ENCODE data around the gene SNX27. TPM values are rescaled to one million over a fixed set of nuclear protein-coding genes. Genes with fewer than 3 reads are reported as not detected.
"Not testable (repeated sequence)": the region's sequence is repeated elsewhere in the genome, so short reads cannot be mapped to it uniquely, and the experiment has no call there.

SNX27 gene
- total RNA-seq, 2 donors from 2014 or later: 29.8 to 32.3 TPM

DNA sequence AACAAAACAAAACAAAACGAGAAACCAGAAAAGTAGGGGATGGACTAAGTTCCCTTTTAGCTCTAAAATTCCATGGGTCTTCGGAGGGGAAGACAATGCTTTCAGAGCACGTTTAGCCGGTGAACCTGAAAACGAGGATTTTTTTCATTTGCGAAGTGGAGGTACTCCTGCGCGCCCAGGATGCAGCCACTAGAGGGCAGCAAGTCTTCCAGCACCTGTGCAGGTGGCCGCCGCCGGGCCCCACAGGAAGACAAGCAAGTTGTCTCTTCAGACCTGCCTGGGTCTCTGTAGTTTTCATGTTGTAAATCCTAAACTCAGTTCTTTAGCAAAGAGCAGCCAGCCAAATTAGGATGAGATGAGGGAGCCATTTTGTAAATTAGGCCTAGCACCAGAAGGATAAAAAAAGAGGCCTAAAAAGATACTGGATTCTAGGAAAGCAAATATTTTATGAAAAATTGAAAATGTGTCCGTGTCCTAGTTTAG lies 17.7 kb upstream of the SNX27 start:
- DNase-seq (peak; percentile 78), ATAC-seq (peak; percentile 57 to 78)
- intact Hi-C loops (cut with DNase I): loop anchor here in 1 of 2 donors (2.0 to 5.0 kb wide), 2 partner anchors 141 to 243 kb away; partner anchors contain the start of gene C2CD4D

DNA sequence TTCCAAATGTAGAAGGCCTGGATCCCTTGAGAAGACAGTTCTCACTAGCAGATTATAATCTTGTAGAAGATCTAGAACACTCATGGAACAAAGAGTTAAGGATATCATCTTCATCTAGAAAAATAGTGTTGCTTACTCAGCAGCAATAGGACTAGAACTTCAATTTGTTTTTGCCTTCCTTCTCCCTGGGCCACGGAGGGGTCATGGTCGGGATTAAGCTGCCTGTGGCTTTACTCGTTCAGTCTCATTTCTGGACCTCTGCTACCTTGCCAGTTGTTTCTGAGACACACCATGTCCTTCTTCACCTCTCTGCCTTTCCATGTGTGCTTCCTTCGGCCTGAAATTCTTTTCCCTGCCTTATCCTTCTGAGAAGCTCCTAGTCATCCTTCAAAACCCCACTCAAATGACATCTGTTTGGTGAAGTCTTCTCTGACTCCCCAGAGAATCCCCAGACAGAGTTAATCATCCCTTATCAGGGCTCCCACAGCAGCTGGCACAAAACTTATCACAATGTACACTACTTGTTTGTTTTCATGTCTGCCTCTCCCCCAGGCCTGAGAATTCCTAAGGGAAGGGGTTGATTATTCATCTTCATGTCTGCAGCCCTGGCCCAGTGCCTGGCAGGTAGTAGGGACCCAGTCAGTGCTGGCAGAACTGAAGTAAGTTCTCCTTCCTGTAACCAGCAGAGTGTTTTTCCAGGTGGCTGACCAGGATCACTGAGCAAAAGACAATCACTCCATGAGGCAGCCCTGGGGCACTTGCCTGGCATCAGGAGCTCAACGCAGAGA lies 15.5 kb upstream of the SNX27 start:
- intact Hi-C loops (cut with DNase I): loop anchor here in 1 of 2 donors (5.0 kb wide), 1 partner anchor 141 kb away; no protein-coding TSS in a partner anchor
- ATAC-seq (peak in 1 of 2 donors; percentile 67), DNase-seq (no peak)

DNA sequence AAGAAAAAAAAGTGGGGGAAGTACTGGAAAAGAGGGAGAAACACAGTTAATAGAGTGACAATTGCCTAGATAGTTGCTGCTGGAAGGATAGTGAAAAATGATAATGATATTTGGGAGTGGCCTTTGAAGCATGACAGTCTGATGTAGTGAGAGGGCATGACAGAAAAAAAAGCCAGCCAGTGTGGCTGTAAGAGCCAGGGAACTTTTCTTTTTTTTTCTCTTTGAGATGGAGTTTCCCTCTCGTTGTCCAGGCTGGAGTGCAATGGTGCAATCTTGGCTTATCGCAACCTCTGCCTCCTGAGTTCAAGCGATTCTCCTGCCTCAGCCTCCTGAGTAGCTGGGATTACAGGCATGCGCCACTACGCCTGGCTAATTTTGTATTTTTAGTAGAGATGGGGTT lies 9.3 kb upstream of the SNX27 start:
- DNase-seq; ATAC-seq; intact Hi-C loops (cut with DNase I): not testable (repeated sequence)

DNA sequence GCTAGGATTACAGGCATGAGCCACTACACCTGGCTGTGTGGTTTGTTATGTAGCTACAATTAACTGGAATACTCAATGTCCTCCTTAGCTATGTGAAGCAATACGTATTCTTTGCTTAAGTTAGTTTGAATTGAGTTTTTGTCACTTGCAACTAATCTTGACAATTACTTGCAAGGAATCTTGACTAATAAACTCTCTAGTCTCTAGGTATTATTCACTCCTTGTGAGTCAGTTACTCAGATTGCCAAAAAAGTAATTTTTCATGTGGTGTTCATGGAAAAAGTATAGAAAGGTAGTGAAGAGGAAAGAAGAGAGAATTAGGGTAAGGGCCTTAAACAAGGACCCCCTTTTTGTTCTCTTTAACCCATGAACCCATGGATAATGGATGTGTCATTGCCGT lies 7.6 kb upstream of the SNX27 start:
- intact Hi-C loops (cut with DNase I): no loop called here
- no peak for DNase-seq
- ATAC-seq: no peak

DNA sequence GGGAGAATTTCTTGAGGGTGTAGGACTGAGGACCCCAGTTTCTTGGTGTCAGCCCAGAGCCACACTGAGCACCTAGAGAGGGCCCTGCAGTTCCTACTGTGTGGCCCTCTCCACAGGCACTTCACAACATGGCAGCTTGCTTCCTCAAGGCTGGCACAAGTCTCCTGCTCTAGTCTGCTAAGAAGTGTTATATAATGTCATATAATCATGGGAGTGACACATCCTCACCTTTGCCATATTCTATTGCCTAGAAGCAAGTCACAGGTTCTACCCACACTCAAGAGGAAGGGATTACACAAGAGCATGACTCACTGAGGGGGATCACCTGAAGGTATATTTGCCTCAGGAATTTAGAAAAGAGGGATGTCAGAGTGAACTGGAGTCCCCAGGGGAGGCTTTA lies 5.5 kb upstream of the SNX27 start:
- DNase-seq (no peak), ATAC-seq (no peak)
- intact Hi-C loops (cut with DNase I): no loop called here

DNA sequence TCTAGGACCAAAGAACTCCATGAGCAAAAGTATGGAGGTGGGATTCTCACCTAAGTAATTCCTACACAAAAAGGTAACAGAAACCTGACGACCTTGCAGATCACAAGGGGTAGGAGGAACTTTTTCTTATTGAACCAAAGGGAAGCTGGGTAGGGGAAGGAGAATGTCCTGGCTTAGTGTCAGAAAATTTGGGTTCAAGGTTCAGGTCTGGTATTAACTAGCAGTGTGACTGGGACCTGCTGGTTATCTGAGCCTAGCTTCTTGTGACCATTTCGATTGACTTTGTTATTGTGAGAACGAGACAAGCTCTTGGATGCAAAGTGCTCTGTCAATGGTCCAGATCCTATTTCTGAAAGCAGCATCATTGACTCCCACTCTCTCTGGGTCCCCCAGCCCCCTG lies 5.0 kb upstream of the SNX27 start:
- DNase-seq (no peak), ATAC-seq (no peak)
- intact Hi-C loops (cut with DNase I): no loop called here

DNA sequence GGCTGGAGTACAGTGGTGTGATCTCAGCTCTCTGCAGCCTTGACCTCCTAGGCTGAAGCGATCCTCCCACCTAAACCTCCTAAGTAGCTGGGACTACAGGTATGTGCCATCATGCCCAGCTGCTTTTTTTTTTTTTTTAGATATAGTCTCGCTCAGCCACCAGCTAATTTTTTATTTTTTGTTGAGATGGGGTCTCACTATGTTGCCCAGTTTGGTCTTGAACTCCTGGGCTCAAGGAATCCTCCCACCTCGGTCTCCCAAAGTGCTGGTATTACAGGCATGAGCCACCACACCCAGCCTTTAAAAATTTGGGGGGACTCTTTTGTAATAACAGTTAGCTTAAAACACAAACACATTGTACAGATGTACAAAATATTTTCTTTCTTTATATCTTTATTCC lies 1.7 kb upstream of the SNX27 start:
- intact Hi-C loops (cut with DNase I): loop anchor here in 1 of 2 donors (5.0 kb wide), 1 partner anchor 112 kb away; the partner anchor contains the start of gene RIIAD1
- DNase-seq: no peak
- no peak for ATAC-seq

DNA sequence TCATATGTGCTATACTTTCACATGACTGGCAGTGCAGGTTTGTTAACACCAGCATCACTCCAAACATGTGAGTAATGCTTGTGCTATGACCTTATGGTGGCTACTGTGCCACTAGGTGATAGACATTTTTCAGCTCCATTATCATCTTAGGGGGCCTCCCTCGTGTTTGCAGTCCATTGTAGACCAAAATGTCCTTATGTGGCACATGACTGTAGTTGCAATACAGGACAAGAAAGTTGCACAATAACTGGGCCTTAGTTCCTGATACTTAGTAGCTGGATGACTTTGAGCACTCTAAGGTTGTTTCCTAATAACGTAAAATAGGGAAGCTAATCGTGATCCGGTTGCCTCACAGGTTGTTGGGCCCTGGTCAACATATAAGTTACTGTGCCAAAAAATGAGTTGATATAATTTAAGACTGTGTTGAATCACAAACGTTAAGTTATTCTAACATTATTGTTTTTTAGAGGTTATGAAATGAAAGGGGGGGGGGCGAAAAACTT lies 511 bp upstream of the SNX27 start:
- ATAC-seq (peak; percentile 10 to 42), DNase-seq (no peak)
- intact Hi-C loops (cut with DNase I): loop anchor here in 1 of 2 donors (5.0 kb wide), 1 partner anchor 111 kb away; the partner anchor contains the start of gene RIIAD1

DNA sequence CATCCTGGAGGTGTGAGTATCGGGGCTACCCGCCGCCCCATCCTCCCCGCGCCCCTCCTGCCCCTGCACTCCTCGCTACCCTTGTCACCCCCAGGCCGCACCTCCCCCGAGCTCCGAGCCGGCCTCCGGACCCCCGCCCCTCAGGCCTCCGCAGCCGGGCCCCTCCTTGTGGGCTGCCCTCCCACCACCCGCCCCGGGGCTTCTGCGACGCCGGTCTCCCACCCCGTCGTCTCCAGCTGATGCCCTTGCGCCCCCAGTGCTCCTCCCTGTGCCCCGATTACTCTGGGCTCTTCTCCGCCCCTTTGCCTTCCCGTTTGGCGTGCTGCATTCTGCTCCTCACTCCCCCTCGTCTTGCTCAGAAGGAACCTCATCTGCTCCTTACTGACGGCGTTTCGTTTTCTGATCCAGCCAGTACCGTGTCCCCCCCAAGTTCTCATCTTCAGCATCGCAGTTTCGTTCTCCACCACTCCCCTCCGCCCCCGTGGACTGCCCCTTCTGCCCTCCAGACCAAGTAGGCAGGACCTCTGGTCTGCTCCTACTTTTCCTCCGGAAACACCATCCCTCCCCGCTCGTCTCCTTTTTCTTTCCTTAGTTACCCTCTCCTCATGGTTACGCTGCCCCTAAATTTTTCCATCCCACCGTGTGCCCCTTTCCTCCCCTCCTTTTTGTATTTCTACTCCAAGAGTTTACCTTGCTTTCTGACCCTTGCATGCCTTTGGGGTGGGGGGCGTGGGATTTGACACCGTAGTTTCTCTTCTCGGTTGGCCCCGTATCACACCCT lies 841 bp downstream of the SNX27 start:
- intact Hi-C loops (cut with DNase I): loop anchor here in 1 of 2 donors (5.0 kb wide), 1 partner anchor 110 kb away; the partner anchor contains the start of gene RIIAD1
- ATAC-seq: peak; percentile 39 to 50
- DNase-seq: peak; percentile 32

DNA sequence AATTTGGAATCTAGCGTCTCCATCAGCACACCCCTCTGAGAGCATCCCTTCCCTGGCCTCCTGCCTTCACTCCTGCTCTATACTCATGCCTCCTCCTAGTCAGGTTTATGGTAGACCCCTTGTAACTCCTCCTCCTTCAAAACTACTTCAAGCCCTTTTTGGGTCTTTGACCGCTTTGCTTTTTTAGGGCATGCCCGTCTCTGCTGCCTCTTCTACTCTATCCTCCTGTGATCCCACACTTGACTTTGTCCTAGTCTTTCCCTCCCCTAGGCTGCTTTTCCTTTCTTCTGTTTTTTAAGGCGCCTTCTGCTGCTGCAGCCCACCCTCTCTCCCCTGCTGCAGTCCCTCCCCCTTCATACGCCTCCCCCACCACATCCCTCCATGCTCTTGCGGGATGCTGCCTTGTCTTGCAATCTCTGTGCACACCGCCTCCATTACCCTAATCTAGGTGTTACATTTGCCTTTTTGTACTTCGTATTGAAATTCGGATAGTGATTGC lies 1.5 kb downstream of the SNX27 start:
- DNase-seq: no peak
- intact Hi-C loops (cut with DNase I): loop anchor here in 1 of 2 donors (5.0 kb wide), 1 partner anchor 109 kb away; the partner anchor contains the start of gene RIIAD1
- no peak for ATAC-seq

DNA sequence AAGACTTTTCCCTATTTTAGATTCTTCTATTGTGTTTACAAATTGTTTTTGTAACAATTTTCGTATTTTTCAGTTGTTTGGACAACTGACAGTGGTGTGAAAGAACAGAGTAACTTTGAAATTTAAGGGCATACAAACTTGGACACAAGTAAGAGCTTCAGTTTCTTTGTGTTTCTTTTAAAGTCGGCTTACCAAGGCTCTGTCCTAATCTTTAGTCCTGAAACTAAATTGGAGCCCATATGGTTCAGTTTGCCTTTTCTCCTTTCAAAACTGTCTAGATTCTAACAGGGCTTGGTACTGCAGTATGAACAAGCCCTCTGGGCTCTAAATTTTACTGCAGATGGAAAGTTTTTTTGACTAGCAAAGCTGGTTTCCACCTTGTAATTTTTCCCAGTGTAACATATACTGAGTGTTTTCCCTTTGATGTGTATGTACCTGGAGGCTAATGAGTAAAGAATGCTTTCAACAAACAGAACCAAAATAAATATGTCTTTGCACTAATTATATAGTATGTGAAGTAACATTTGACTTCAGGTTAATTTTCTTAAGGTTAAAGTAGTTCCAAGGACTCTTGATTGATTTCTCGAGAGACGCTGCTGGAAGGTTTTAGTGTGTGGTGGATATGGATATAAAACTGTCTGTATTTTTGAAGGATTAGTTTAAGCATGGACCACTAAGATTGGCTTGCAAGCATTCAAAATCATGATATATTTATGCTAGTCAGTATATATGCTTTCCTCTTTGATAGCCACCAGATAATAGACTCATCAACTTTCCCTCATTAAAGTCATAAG lies 4.1 kb downstream of the SNX27 start:
- intact Hi-C loops (cut with DNase I): no loop called here
- no peak for ATAC-seq
- no peak for DNase-seq

DNA sequence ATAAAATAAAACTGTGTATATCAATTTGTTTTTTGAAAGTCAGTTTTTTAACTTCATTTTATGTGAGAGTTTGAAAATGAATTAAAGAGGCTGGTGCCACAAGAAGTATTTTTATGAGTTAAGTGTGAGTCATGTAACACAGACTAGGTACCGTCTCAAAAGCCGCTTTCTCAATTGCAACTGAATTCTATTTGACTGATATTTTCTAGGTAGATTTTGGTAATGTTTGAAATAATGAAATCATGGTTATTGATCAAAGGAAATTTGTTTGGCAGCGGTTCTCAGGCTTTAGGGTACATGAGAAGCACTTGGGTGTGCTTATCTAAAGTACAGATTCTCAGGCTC lies 4.6 kb downstream of the SNX27 start:
- DNase-seq (no peak), ATAC-seq (no peak)
- intact Hi-C loops (cut with DNase I): no loop called here

DNA sequence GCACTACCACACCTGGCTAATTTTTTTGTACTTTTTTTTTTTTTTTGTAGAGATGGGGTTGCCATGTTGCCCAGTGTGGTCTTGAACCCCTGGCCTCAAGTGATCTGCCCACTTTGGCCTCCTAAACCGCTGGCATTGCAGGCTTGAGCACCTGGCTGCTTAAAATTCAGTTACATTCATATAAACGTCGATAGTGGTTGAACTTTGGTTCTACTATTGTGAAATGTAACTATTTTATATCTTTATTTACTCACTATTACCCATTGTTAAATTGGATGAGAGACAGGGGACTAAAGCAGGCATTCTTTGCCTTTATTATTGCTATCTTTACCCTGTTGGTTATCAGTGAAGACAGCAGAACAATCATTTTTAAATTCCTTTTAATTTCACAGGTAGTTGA lies 6.2 kb downstream of the SNX27 start:
- no peak for DNase-seq
- intact Hi-C loops (cut with DNase I): no loop called here
- no peak for ATAC-seq

DNA sequence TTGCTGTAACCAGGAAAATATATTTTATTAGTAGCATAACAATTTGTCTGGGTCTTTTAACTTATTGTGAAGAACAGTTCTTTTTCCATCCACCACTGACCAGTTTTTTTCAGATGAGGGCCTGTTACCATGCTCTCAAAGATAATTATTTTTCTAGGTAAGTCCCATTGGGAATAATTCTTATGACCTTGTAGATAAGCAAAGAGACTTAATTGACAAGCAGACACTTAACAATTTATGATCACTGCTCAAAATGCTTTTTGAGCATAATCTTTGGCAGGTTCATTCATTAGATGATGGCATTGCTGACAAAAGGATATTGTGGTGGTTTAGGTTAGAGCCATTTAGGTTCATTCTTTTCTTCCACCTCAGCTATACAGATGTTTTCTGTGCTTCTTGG lies 6.6 kb downstream of the SNX27 start:
- ATAC-seq (no peak), DNase-seq (no peak)
- intact Hi-C loops (cut with DNase I): no loop called here

DNA sequence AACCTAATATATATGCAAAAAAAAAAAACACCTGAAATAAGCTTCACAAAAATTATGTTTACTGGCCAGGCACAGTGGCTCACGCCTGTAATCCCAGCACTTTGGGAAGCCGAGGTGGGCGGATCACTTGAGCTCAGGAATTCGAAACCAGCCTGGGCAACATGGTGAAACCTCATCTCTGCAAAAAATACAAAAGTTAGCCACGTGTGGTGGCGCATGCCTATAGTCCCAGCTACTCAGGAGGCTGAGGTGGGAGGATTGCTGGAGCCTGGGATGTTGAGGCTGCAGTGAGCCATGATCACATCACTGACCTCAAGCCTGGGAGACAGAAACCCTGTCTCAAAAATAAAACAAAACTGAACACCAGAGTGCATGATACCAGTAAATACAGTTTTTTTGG lies 7.1 kb downstream of the SNX27 start:
- ATAC-seq; intact Hi-C loops (cut with DNase I); DNase-seq: not testable (repeated sequence)

DNA sequence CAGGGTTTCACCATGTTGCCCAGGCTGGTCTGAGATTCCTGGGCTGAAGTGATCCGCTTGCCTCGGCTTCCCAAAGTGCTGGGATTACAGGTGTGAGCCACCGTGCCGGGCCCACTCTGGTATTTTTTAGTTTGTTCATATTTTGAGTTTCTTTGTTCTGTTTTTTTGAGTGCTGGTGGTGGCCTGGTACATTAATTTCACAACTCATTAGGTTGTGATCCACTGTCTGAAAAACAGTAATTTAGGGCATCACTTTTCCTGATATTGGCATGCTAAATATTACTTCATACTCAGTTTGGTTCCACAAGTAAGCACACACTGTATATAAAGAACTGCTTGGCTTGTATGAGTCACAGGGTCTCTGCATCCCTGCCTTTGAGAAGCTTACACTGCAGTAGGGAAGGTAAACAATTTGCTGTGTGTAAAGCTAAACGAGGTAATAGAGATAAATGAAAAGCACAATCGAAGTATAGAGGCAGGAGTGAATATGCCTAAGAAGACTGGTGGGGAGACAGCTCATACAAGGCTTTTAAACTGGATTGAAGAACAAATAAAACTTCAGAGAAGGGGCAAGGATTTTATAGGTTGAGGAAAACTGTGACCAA lies 7.7 kb downstream of the SNX27 start:
- ATAC-seq (peak in 1 of 2 donors; percentile 74), DNase-seq (no peak)
- intact Hi-C loops (cut with DNase I): no loop called here

DNA sequence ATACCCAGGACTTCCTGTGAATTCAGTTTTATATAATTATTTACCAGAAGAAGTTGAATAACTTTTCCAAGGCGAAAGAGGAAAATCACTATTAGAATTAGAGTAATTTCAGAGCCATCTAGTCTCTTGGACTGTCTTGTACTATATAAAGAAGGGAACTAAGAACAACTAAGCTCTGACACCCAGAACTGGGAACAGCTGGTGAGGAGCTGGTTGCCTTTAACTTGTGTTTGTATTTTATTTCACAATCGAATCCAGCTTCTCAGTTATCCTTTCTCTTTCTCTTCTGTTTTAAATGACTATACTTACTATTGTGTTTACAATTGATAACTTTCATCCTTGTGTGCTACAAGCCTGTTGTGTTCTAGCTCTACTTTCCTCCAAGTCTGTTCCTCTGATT lies 8.4 kb downstream of the SNX27 start:
- intact Hi-C loops (cut with DNase I): no loop called here
- no peak for DNase-seq
- ATAC-seq: peak; percentile 59 to 80

DNA sequence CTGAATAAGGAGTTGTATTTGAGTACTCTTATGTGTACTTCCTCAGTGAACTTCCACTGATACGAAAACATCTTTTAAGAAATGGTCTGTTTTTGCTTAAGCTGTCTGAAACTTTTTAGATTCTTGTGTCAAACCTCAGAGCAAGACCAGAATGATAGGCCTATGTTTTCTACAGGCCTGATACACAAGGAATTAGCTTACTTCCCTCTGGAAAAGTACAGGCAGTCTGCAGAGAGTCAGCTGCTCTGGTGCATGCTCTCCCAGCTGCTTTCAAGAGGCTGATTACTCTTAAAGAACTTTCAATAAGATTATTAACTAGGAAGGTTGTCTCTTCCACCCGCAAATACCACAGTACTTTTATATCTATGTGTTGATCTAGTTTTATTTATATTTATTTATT lies 9.5 kb downstream of the SNX27 start:
- peak in 1 of 2 donors; percentile 60 for ATAC-seq

More for the DNA sequence above, 9.5 kb downstream of the SNX27 start:
- DNase-seq: no peak
- intact Hi-C loops (cut with DNase I): no loop called here
